Left lung (tissue), 10 donors: Measurements from ENCODE around the gene PPP2R2C. TPM values are rescaled to one million over a fixed set of nuclear protein-coding genes. Genes with fewer than 3 reads are reported as not detected.

ENCODE experiments used
- ATAC-seq: fragments of 200-7000 bp; cut with Tn5 transposase; one replicate; pipeline ENCODE4 v1.9.1; 2020; ENCODE audit warnings: moderate library complexity
- DNase-seq, 4 donors: peaks; one replicate each; pipeline ENCODE4 v3.0.0-alpha.2; 2013 to 2020
- H3K27ac ChIP-seq, 2 donors: fragments of 200-600 bp; sonication (generic) in 1 of 2; one replicate each; pipeline versions ENCODE4 v1.5.0 to v1.8.0; 2020 to 2021
- H3K27me3 ChIP-seq, 2 donors: fragments of 200-600 bp; sonication (generic) in 1 of 2; one replicate each; pipeline versions ENCODE4 v1.5.0 to v1.8.0; 2020 to 2021
- H3K36me3 ChIP-seq, 2 donors: fragments of 200-600 bp; sonication (generic) in 1 of 2; one replicate each; pipeline versions ENCODE4 v1.5.0 to v1.8.0; 2020 to 2021
- H3K4me1 ChIP-seq, 2 donors: fragments of 200-600 bp; one replicate each; pipeline ENCODE4 v1.8.0; 2021
- H3K4me3 ChIP-seq, 2 donors: fragments of 200-600 bp; sonication (generic) in 1 of 2; one replicate each; pipeline versions ENCODE4 v1.5.0 to v1.8.0; 2020 to 2021; ENCODE audit warnings: mild to moderate bottlenecking in 1 of 2
- H3K9me3 ChIP-seq, 2 donors: fragments of 200-600 bp; sonication (generic) in 1 of 2; one replicate each; pipeline versions ENCODE4 v1.5.0 to v1.8.0; 2020 to 2021
- CTCF ChIP-seq, 2 donors: fragments of 200-600 bp; sonication (generic) in 1 of 2; IDR thresholded peaks; one replicate each; pipeline versions ENCODE4 v1.5.0 to v1.8.0; 2021; ENCODE audit warnings: antibody characterized with exemption in 2 of 2
- intact Hi-C, 2 donors: fragments of 100-400 bp; cut with DNase I; formaldehyde crosslinking; loops; one replicate each; pipeline versions ENCODE4 v1.11.2 to v1.14.2; 2022
- polyA plus RNA-seq, 6 donors: library from polyadenylated mRNA; unstranded; fragments of 120-200 nt; gene quantifications; one replicate each; pipeline ENCODE4 v1.2.1, GENCODE V29; 2013; ENCODE audit not compliant: insufficient read length in 6 of 6
- total RNA-seq, 2 donors: library from RNA; stranded (reverse); fragmentation: NEBNext Ultra II Directional; extraction: Animal tissue kit (Norgen Biotek cat#: 25700); gene quantifications; one replicate each; pipeline ENCODE4 v1.2.1, GENCODE V29; 2021
- donor health status: DM: no; HTN: yes; CAD: no.
- donor health status: DM: no; HTN: no; CAD: no.

Gene PPP2R2C
- total and polyA plus RNA-seq, 8 donors, result 0.29 to 0.50 (median 0.43) TPM; not detected in 1

GRCh38 chr4:6441202-6441582, 31.2 kb downstream of the PPP2R2C start:
- intact Hi-C loops, result no loop called here
- ATAC-seq, result no peak
- Histone ChIP-seq H3K9me3 (no peaks in the 10 kb centered on the region), H3K4me3 (no peak overlapping the region), H3K27ac (no peak overlapping the region), H3K36me3 (no peaks in the 10 kb centered on the region), H3K27me3 (peaks cover 0 to 40% of the 10 kb centered on the region in 2 donors), H3K4me1 (no peaks in the 10 kb centered on the region)
- no peak for DNase-seq
- no peak for TF ChIP-seq CTCF (IDR thresholded peaks at IDR 0.05)

DNA sequence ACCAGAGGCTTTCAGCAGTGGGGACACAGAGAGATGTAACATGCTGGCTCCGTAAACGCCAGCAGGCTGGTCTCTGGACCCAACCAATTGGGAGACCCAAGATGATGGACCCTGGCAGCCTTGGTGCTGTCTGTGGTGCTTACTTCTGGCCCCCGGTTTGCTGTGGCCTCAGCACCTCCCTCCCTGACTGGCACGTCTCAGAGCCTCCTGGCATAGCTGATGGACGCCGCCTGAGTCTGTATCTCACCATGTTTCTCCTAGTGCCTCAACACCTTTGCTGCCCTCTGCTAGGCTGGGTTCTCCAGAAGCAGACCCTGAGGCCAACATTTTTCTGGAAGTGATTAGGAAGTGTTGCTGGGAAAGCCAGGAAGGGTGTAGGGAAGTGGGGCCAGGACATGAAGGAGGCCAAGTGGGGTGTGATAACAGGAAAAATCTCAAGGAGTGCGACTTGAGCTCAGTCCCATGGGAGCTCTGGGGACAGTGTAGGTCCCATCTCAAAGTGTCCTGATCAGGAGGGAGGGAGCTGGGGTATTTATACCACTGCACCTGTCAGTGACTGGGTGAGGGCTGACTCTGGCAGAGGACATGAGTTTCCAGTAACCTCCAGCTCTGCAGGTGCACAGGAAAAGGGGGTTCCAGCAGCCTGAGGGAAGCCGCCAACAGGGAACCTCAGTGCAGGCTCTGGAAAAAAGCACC, 31.8 kb downstream of the PPP2R2C start:
- ATAC-seq, result no peak
- no peaks in the 10 kb centered on the region for H3K4me1 ChIP-seq
- TF ChIP-seq CTCF (IDR thresholded peaks at IDR 0.05), result no peak
- H3K27me3 ChIP-seq, result peaks cover 0 to 35% of the 10 kb centered on the region in 2 donors
- intact Hi-C loops, result no loop called here
- H3K36me3 ChIP-seq, result no peaks in the 10 kb centered on the region
- no peak overlapping the region for H3K4me3 ChIP-seq
- peaks cover 0 to 2% of the 10 kb centered on the region in 2 donors for H3K9me3 ChIP-seq
- no peak for DNase-seq
- H3K27ac ChIP-seq, result no peak overlapping the region

GRCh38 chr4:6439120-6439762, 33.2 kb downstream of the PPP2R2C start:
- intact Hi-C loops, result no loop called here
- H3K9me3 ChIP-seq, result peaks cover 0 to 16% of the 10 kb centered on the region in 2 donors
- H3K4me1 ChIP-seq, result no peaks in the 10 kb centered on the region
- DNase-seq (no peak), ATAC-seq (no peak)
- no peaks in the 10 kb centered on the region for H3K36me3 ChIP-seq
- H3K27ac ChIP-seq, result no peak overlapping the region
- H3K4me3 ChIP-seq, result no peak overlapping the region
- no peak for TF ChIP-seq CTCF (IDR thresholded peaks at IDR 0.05)
- H3K27me3 ChIP-seq, result peaks cover 0 to 31% of the 10 kb centered on the region in 2 donors

- Histone ChIP-seq H3K27me3 (peaks cover 0 to 17% of the 10 kb centered on the region in 2 donors), H3K4me1 (no peaks in the 10 kb centered on the region), H3K27ac (no peak overlapping the region), H3K36me3 (no peaks in the 10 kb centered on the region), H3K9me3 (peaks cover 0 to 16% of the 10 kb centered on the region in 2 donors), H3K4me3 (no peak overlapping the region)
- DNase-seq, result no peak
- ATAC-seq, result no peak
- TF ChIP-seq CTCF (IDR thresholded peaks at IDR 0.05), result no peak
- intact Hi-C loops, result no loop called here
These were observed 34.6 kb downstream of the PPP2R2C start for GRCh38 chr4:6437826-6438238.

DNA sequence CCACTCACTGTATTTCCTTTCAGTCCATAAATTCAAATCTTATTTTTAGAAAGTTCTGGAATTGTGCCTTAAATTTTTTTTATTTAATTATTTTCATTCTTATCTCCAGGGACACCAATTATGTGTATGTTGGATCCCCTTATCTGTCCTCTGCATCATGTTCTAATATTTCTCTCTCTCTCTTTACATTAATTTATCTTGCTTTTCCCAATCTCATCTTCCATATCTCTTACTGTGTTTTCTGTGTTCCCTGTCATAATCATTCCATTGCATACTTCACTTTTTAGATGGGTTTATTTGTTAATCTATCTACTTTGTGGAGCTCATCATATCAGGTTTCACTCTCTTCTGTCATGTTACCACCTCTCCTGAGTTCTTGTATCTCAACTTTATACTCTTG, 37.4 kb downstream of the PPP2R2C start:
- H3K27ac ChIP-seq, result no peak overlapping the region
- H3K27me3 ChIP-seq, result no peaks in the 10 kb centered on the region
- ATAC-seq, result no peak
- H3K4me1 ChIP-seq, result no peaks in the 10 kb centered on the region
- no peak for DNase-seq
- H3K36me3 ChIP-seq, result no peaks in the 10 kb centered on the region
- TF ChIP-seq CTCF (IDR thresholded peaks at IDR 0.05), result no peak
- intact Hi-C loops, result no loop called here
- H3K4me3 ChIP-seq, result no peak overlapping the region
- H3K9me3 ChIP-seq, result peaks cover 0 to 16% of the 10 kb centered on the region in 2 donors
